DOHH2 (cell line): ENCODE measurements around the gene FUOM.
"Not testable (repeated sequence)": the region's sequence is repeated elsewhere in the genome, so short reads cannot be mapped to it uniquely, and the experiment has no call there.

ENCODE experiments used
- H3F3A ChIP-seq: fragments of 200-600 bp; sonication (generic), shearing (Covaris generic); 2 replicates; pipeline ENCODE4 v1.6.0; 2016; ENCODE audit warnings: antibody characterized with exemption, mild to moderate bottlenecking; ENCODE audit not compliant: control insufficient read depth, insufficient read depth
- H3K27ac ChIP-seq: fragments of 200-600 bp; sonication (generic); 2 replicates; pipeline ENCODE4 v1.5.1; 2014; ENCODE audit warnings: low read depth, mild to moderate bottlenecking, low read length, moderate library complexity
- H3K27me3 ChIP-seq: fragments of 200-600 bp; sonication (generic); 2 replicates; pipeline ENCODE4 v1.6.1; 2014; ENCODE audit warnings: mild to moderate bottlenecking, low read length, mixed read lengths; ENCODE audit not compliant: control insufficient read depth
- H3K36me3 ChIP-seq: fragments of 200-600 bp; sonication (generic); 2 replicates; pipeline ENCODE4 v1.6.1; 2014; ENCODE audit warnings: mild to moderate bottlenecking, low read length, moderate library complexity, mixed read lengths; ENCODE audit not compliant: control insufficient read depth
- H3K4me1 ChIP-seq: fragments of 200-600 bp; sonication (generic); 2 replicates; pipeline ENCODE4 v1.6.1; 2014; ENCODE audit warnings: mild to moderate bottlenecking, low read length, mixed read lengths; ENCODE audit not compliant: control insufficient read depth
- H3K4me2 ChIP-seq: fragments of 200-600 bp; sonication (generic); 2 replicates; pipeline ENCODE4 v1.6.0; 2014; ENCODE audit warnings: mild to moderate bottlenecking, low read length, moderate library complexity
- H3K4me3 ChIP-seq: fragments of 200-600 bp; sonication (generic); 2 replicates; pipeline ENCODE4 v1.5.1; 2014; ENCODE audit warnings: mild to moderate bottlenecking, low read length, mixed read lengths
- H3K79me2 ChIP-seq: fragments of 200-600 bp; sonication (generic); 2 replicates; pipeline ENCODE4 v1.6.1; 2014; ENCODE audit warnings: mild to moderate bottlenecking, low read length, mixed read lengths; ENCODE audit not compliant: control insufficient read depth
- H3K9me2 ChIP-seq: fragments of 200-600 bp; sonication (generic); replicated peaks from 2 replicates; pipeline ENCODE4 v1.6.1; 2014; ENCODE audit warnings: mild to moderate bottlenecking, low read length, mixed read lengths; ENCODE audit not compliant: control insufficient read depth
- H3K9me3 ChIP-seq: fragments of 200-600 bp; sonication (generic); 2 replicates; pipeline ENCODE4 v1.6.1; 2014; ENCODE audit warnings: antibody characterized with exemption, low read length, mixed read lengths; ENCODE audit not compliant: control insufficient read depth, insufficient read depth
- H4K20me1 ChIP-seq: fragments of 200-600 bp; sonication (generic); 2 replicates; pipeline ENCODE4 v1.6.0; 2014; ENCODE audit warnings: low read depth, mild to moderate bottlenecking, antibody characterized with exemption, low read length, moderate library complexity; ENCODE audit not compliant: control insufficient read depth, insufficient read depth
- EZH2phosphoT487 ChIP-seq: fragments of 200-600 bp; sonication (generic); IDR thresholded peaks from 2 replicates; pipeline ENCODE4 v1.6.1; 2017; ENCODE audit warnings: borderline replicate concordance, mild to moderate bottlenecking, antibody characterized with exemption, low read length, moderate library complexity, mixed read lengths
- TF ChIP-seq, protein P1 (sequence below): fragments of 200-600 bp; sonication (generic); IDR thresholded peaks from one replicate; pipeline ENCODE4 v1.5.1; 2014; ENCODE audit warnings: antibody characterized with exemption, mild to moderate bottlenecking, low read depth, low read length; ENCODE audit not compliant: poor library complexity, severe bottlenecking

FUOM gene

DNA sequence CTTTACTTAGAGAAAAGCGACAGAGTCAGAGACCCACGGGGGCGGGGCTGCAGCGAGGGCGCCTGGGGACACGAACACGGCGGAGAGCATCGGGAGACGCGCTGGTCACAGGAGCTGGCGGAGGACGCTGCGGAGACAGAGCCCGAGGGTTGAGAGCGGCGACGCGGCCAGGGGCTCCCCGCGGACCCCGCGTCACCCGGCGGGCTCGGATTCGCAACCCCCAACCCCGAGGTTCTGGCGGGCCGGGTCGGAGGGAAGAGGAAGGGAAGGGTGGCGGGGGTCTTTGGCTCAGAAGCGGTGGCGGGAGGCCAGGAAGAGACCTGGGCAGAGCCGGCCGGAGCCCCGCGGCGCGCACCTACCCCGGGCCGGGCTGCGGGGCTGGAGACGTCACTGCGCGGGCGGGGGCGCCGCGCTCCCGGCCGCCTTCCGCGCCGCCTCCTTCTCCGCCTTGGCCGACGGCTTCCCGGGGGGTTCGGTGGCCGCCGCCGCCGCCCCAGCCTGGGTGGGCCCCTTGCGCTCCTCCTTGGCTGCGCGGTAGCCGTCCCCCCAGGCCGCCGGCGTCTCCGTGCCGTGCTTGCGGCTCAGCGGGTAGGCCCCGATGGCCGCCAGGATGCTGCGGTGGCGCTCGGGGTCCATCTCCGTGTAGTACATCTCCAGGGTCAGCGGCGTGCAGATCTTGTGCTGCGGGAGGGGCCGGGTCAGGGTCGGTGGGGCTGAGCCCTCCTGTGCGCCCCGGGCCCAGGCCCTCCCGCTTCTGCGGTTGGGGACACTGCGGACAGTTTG is 32.2 kb downstream of the FUOM start:
- H3K9me3 ChIP-seq: peaks cover 3% of the 10 kb centered on the region; the same call in 1 of the 2 replicates
- no peak overlapping the region for H3K27ac ChIP-seq
- TF ChIP-seq EZH2phosphoT487: no peak
- TF ChIP-seq, protein P1, sequence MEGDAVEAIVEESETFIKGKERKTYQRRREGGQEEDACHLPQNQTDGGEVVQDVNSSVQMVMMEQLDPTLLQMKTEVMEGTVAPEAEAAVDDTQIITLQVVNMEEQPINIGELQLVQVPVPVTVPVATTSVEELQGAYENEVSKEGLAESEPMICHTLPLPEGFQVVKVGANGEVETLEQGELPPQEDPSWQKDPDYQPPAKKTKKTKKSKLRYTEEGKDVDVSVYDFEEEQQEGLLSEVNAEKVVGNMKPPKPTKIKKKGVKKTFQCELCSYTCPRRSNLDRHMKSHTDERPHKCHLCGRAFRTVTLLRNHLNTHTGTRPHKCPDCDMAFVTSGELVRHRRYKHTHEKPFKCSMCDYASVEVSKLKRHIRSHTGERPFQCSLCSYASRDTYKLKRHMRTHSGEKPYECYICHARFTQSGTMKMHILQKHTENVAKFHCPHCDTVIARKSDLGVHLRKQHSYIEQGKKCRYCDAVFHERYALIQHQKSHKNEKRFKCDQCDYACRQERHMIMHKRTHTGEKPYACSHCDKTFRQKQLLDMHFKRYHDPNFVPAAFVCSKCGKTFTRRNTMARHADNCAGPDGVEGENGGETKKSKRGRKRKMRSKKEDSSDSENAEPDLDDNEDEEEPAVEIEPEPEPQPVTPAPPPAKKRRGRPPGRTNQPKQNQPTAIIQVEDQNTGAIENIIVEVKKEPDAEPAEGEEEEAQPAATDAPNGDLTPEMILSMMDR: no peak
- no peak overlapping the region for H3K4me2 ChIP-seq
- H4K20me1 ChIP-seq: no peaks in the 10 kb centered on the region
- H3K27me3 ChIP-seq: peaks cover 29% of the 10 kb centered on the region
- peaks cover 3% of the 10 kb centered on the region; the same call in 1 of the 2 replicates for H3F3A ChIP-seq
- H3K4me1 ChIP-seq: peaks cover 11% of the 10 kb centered on the region
- H3K79me2 ChIP-seq: no peaks in the 10 kb centered on the region
- no peaks in the 10 kb centered on the region for H3K36me3 ChIP-seq
- no peaks in the 10 kb centered on the region for H3K9me2 ChIP-seq
- no peak overlapping the region for H3K4me3 ChIP-seq

DNA sequence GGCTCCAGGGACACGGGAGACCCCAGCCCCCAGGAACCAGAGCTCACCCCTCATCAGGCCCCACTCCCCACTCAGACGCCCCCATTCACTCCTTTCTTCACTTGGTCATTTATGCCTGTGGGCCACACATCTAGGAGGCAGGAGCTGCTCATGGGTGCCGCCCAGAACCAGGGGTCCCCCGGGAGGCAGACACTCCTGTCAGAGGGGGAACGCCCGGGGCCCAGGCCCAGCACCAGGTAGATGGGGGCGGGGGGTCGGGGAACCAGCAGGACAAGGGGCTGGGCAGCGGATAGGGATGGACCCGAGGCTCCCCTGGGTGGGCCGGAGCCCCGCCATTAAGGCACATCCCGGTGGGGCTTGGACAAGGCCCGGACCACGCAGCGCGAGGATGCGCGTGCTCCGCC is 33.0 kb downstream of the FUOM start:
- Histone ChIP-seq H3K4me1 (peaks cover 9% of the 10 kb centered on the region), H3K9me3 (peaks cover 3% of the 10 kb centered on the region; the same call in 1 of the 2 replicates), H3K27me3 (peaks cover 29% of the 10 kb centered on the region), H4K20me1 (no peaks in the 10 kb centered on the region), H3K4me2 (peak overlapping the region; percentile 43), H3K36me3 (no peaks in the 10 kb centered on the region), H3K4me3 (no peak overlapping the region), H3F3A (peaks cover 3% of the 10 kb centered on the region; the same call in 1 of the 2 replicates), H3K79me2 (no peaks in the 10 kb centered on the region), H3K27ac (no peak overlapping the region), H3K9me2 (no peaks in the 10 kb centered on the region)
- TF ChIP-seq, protein P1: no peak
- TF ChIP-seq EZH2phosphoT487: no peak

DNA sequence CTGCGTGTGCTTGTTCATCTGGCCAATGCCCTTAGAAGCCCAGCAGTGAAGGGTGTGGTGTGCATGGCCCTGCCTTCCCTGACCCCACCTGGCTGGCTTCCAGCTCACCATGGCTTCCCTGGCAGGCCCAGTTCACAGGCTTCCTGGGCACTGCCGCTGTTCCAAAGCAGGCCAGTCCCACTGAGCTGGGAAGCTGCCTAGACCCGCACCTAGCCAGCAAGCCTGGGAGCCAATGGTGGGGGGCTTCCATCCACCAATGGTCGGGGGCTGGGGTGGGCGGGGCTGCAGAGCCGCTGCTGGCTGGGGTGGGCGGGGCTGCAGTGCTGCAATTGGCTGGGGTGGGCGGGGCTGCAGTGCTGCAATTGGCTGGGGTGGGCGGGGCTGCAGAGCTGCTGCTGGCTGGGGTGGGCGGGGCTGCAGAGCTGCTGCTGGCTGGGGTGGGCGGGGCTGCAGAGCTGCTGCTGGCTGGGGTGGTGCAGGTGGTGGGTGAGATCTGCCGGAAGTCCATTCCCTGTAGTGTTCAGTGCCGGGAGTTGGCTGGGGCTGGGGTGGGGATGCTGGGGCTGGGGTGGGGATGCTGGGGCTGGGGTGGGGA is 33.5 kb downstream of the FUOM start:
- no peak overlapping the region for H3K4me3 ChIP-seq
- peak overlapping the region; percentile 21; the same call in 1 of the 2 replicates for H3K4me2 ChIP-seq

DNA sequence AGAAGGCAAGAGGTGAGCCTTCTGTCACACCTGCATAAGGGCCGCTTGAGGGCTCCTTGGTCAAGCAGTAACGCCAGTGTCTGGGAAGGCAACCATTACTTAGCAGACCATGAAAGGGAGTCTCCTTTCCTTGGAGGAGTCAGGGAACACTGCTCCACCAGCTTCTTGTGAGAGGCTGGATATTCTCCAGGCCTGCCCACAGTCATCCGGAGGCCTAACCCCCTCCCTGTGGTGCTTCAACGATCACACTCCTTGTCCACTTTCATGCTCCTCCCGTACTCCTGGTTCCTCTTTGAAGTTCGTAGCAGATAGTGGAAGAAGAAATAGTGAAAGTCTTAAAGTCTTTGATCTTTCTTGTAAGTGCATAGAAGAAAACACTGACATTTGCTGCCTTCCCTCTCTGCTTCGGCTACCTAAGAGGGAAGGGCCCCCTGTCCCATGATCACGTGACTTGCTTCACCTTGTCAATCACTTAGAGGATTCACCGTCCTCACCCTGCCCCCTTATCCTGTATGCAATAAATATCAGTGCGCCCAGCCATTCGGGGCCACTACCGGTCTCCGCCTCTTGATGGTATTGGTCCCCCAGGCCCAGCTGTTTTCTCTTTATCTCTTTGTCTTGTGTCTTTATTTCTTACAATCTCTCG is 35.6 kb downstream of the FUOM start:
- not testable (repeated sequence) for H3K36me3 ChIP-seq, H3K79me2 ChIP-seq, H3K4me1 ChIP-seq, H3F3A ChIP-seq, H3K4me3 ChIP-seq, H3K4me2 ChIP-seq, H4K20me1 ChIP-seq, H3K27ac ChIP-seq, H3K9me3 ChIP-seq, H3K9me2 ChIP-seq
- peaks cover 14% of the 10 kb centered on the region for H3K27me3 ChIP-seq

More for the DNA sequence above, 33.5 kb downstream of the FUOM start:
- Histone ChIP-seq H3K4me1 (peaks cover 4% of the 10 kb centered on the region), H3K9me3 (peaks cover 3% of the 10 kb centered on the region; the same call in 1 of the 2 replicates), H3K27me3 (peaks cover 26% of the 10 kb centered on the region), H3K79me2 (no peaks in the 10 kb centered on the region), H3K27ac (no peak overlapping the region), H3K9me2 (no peaks in the 10 kb centered on the region), H3K36me3 (no peaks in the 10 kb centered on the region), H3F3A (0 out of 2 replicates have a peak, but pooled peaks cover 3% of the 10 kb centered on the region), H4K20me1 (no peaks in the 10 kb centered on the region)
- TF ChIP-seq, protein P1: no peak
- no peak for TF ChIP-seq EZH2phosphoT487

DNA sequence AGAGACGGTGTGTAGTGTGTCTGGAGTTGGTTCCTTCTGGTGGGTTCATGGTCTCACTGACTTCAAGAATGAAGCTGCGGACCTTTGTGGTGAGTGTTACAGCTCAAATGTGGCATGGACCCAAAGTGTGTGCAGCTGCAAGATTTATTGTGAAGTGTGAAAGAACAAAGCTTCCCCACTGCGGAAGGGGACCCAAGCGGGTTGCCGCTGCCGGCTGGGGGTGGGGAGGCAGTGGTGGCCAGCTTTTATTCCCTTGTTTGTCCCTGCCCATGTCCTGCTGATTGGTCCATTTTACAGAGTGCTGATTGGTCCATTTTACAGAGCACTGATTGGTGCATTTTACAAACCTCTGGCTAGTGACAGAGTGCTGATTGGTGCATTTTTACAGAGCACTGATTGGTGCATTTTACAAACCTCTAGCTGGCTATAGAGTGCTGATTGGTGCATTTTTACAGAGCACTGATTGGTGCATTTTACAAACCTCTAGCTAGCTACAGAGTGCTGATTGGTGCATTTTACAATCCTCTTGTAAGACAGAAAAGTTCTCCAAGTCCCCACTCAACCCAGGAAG is 36.9 kb downstream of the FUOM start:
- H3K36me3 ChIP-seq, H3K4me3 ChIP-seq: not testable (repeated sequence)

More for the DNA sequence above, 36.9 kb downstream of the FUOM start:
- H3F3A ChIP-seq, H3K79me2 ChIP-seq, H3K9me2 ChIP-seq, H4K20me1 ChIP-seq, H3K4me1 ChIP-seq, H3K9me3 ChIP-seq, H3K27ac ChIP-seq, H3K4me2 ChIP-seq, H3K27me3 ChIP-seq: not testable (repeated sequence)
